ENCODE results near the gene ZSCAN23.

ZSCAN23 gene

GRCh38 chr6:28443112-28443773 is at the start of gene ZSCAN23:
Gene ZSCAN23 (minus strand): TSS chr6:28443491. CDS start chr6:28436266, 7,225 bp downstream.
- H3K9me3 ChIP-seq (ENCODE audit: control insufficient read depth, insufficient read depth, low read depth, low read length) = no peaks in the 10 kb centered on the region
- H3K9ac ChIP-seq (ENCODE audit: low read length) = peak within 1 kb of the TSS; percentile 79
- no peaks in the 10 kb centered on the region for H3K27me3 ChIP-seq (ENCODE audit: control insufficient read depth, insufficient read depth, low read length)
- peak within 1 kb of the TSS; percentile 86 for H3K4me3 ChIP-seq (ENCODE audit: low read depth, low read length)
- no peaks in the 10 kb centered on the region for H3K4me1 ChIP-seq (ENCODE audit: control insufficient read depth, insufficient read depth, low read length)
- peak within 1 kb of the TSS; percentile 56 for H3K27ac ChIP-seq (ENCODE audit: low read depth, low read length)
- H3K36me3 ChIP-seq (ENCODE audit: control insufficient read depth, insufficient read depth, low read length) = peaks cover 3% of the 10 kb centered on the region; the same call in 1 of the 2 replicates

GRCh38 chr6:28491984-28492317 is 48.7 kb upstream of the ZSCAN23 start:
- Histone ChIP-seq H3K9ac (ENCODE audit: low read length) (no peak overlapping the region), H3K27me3 (ENCODE audit: control insufficient read depth, insufficient read depth, low read length) (peaks cover 4% of the 10 kb centered on the region; the same call in 1 of the 2 replicates), H3K36me3 (ENCODE audit: control insufficient read depth, insufficient read depth, low read length) (no peaks in the 10 kb centered on the region), H3K4me3 (ENCODE audit: low read depth, low read length) (peak overlapping the region; percentile 57), H3K4me1 (ENCODE audit: control insufficient read depth, insufficient read depth, low read length) (peaks cover 8% of the 10 kb centered on the region; the same call in 1 of the 2 replicates), H3K9me3 (ENCODE audit: control insufficient read depth, insufficient read depth, low read depth, low read length) (no peaks in the 10 kb centered on the region), H3K27ac (ENCODE audit: low read depth, low read length) (no peak overlapping the region)

- peak overlapping the region; percentile 76 for H3K9ac ChIP-seq (ENCODE audit: low read length)
- peak overlapping the region; percentile 72; the same call in 1 of the 2 replicates for H3K27ac ChIP-seq (ENCODE audit: low read depth, low read length)
- peak overlapping the region; percentile 76 for H3K4me3 ChIP-seq (ENCODE audit: low read depth, low read length)
- no peaks in the 10 kb centered on the region for H3K9me3 ChIP-seq (ENCODE audit: control insufficient read depth, insufficient read depth, low read depth, low read length)
- no peaks in the 10 kb centered on the region for H3K36me3 ChIP-seq (ENCODE audit: control insufficient read depth, insufficient read depth, low read length)
- H3K27me3 ChIP-seq (ENCODE audit: control insufficient read depth, insufficient read depth, low read length) = peaks cover 4% of the 10 kb centered on the region; the same call in 1 of the 2 replicates
- peaks cover 8% of the 10 kb centered on the region; the same call in 1 of the 2 replicates for H3K4me1 ChIP-seq (ENCODE audit: control insufficient read depth, insufficient read depth, low read length)
Measured at GRCh38 chr6:28490205-28490890, 47.1 kb upstream of the ZSCAN23 start.

- Histone ChIP-seq H3K9ac (ENCODE audit: low read length) (peak overlapping the region; percentile 76), H3K4me3 (ENCODE audit: low read depth, low read length) (peak overlapping the region; percentile 76), H3K27me3 (ENCODE audit: control insufficient read depth, insufficient read depth, low read length) (peaks cover 4% of the 10 kb centered on the region; the same call in 1 of the 2 replicates), H3K36me3 (ENCODE audit: control insufficient read depth, insufficient read depth, low read length) (no peaks in the 10 kb centered on the region), H3K9me3 (ENCODE audit: control insufficient read depth, insufficient read depth, low read depth, low read length) (no peaks in the 10 kb centered on the region), H3K27ac (ENCODE audit: low read depth, low read length) (peak overlapping the region; percentile 72; the same call in 1 of the 2 replicates), H3K4me1 (ENCODE audit: control insufficient read depth, insufficient read depth, low read length) (peaks cover 8% of the 10 kb centered on the region; the same call in 1 of the 2 replicates)
Measured at GRCh38 chr6:28489366-28490204, 46.3 kb upstream of the ZSCAN23 start.

- H3K27ac ChIP-seq (ENCODE audit: low read depth, low read length) = no peak overlapping the region
- peaks cover 8% of the 10 kb centered on the region; the same call in 1 of the 2 replicates for H3K4me1 ChIP-seq (ENCODE audit: control insufficient read depth, insufficient read depth, low read length)
- no peak overlapping the region for H3K9ac ChIP-seq (ENCODE audit: low read length)
- H3K4me3 ChIP-seq (ENCODE audit: low read depth, low read length) = peak overlapping the region; percentile 76
- peaks cover 4% of the 10 kb centered on the region; the same call in 1 of the 2 replicates for H3K27me3 ChIP-seq (ENCODE audit: control insufficient read depth, insufficient read depth, low read length)
- no peaks in the 10 kb centered on the region for H3K9me3 ChIP-seq (ENCODE audit: control insufficient read depth, insufficient read depth, low read depth, low read length)
- H3K36me3 ChIP-seq (ENCODE audit: control insufficient read depth, insufficient read depth, low read length) = no peaks in the 10 kb centered on the region
Measured at GRCh38 chr6:28488916-28489365, 45.6 kb upstream of the ZSCAN23 start.

- Histone ChIP-seq H3K9me3 (ENCODE audit: control insufficient read depth, insufficient read depth, low read depth, low read length) (no peaks in the 10 kb centered on the region), H3K27me3 (ENCODE audit: control insufficient read depth, insufficient read depth, low read length) (peaks cover 8% of the 10 kb centered on the region; the same call in 1 of the 2 replicates), H3K36me3 (ENCODE audit: control insufficient read depth, insufficient read depth, low read length) (no peaks in the 10 kb centered on the region), H3K27ac (ENCODE audit: low read depth, low read length) (no peak overlapping the region), H3K9ac (ENCODE audit: low read length) (no peak overlapping the region), H3K4me3 (ENCODE audit: low read depth, low read length) (no peak overlapping the region), H3K4me1 (ENCODE audit: control insufficient read depth, insufficient read depth, low read length) (peaks cover 7% of the 10 kb centered on the region; the same call in 1 of the 2 replicates)
Measured at GRCh38 chr6:28486988-28487742, 43.9 kb upstream of the ZSCAN23 start.

GRCh38 chr6:28486533-28486932 is 43.2 kb upstream of the ZSCAN23 start:
- Histone ChIP-seq H3K27ac (ENCODE audit: low read depth, low read length) (no peak overlapping the region), H3K4me3 (ENCODE audit: low read depth, low read length) (no peak overlapping the region), H3K27me3 (ENCODE audit: control insufficient read depth, insufficient read depth, low read length) (peaks cover 10% of the 10 kb centered on the region), H3K4me1 (ENCODE audit: control insufficient read depth, insufficient read depth, low read length) (peaks cover 3% of the 10 kb centered on the region; the same call in 1 of the 2 replicates), H3K9me3 (ENCODE audit: control insufficient read depth, insufficient read depth, low read depth, low read length) (no peaks in the 10 kb centered on the region), H3K9ac (ENCODE audit: low read length) (no peak overlapping the region), H3K36me3 (ENCODE audit: control insufficient read depth, insufficient read depth, low read length) (no peaks in the 10 kb centered on the region)

GRCh38 chr6:28485482-28485881 is 42.2 kb upstream of the ZSCAN23 start:
- H3K9me3 ChIP-seq (ENCODE audit: control insufficient read depth, insufficient read depth, low read depth, low read length) = no peaks in the 10 kb centered on the region
- no peak overlapping the region for H3K9ac ChIP-seq (ENCODE audit: low read length)
- no peaks in the 10 kb centered on the region for H3K36me3 ChIP-seq (ENCODE audit: control insufficient read depth, insufficient read depth, low read length)
- H3K4me3 ChIP-seq (ENCODE audit: low read depth, low read length) = no peak overlapping the region
- no peak overlapping the region for H3K27ac ChIP-seq (ENCODE audit: low read depth, low read length)
- peaks cover 18% of the 10 kb centered on the region for H3K27me3 ChIP-seq (ENCODE audit: control insufficient read depth, insufficient read depth, low read length)
- peaks cover under 1% of the 10 kb centered on the region; the same call in 1 of the 2 replicates for H3K4me1 ChIP-seq (ENCODE audit: control insufficient read depth, insufficient read depth, low read length)

GRCh38 chr6:28480253-28480932 is 37.1 kb upstream of the ZSCAN23 start:
- peaks cover 3% of the 10 kb centered on the region; the same call in 1 of the 2 replicates for H3K9me3 ChIP-seq (ENCODE audit: control insufficient read depth, insufficient read depth, low read depth, low read length)
- H3K27me3 ChIP-seq (ENCODE audit: control insufficient read depth, insufficient read depth, low read length) = peaks cover 30% of the 10 kb centered on the region
- H3K4me3 ChIP-seq (ENCODE audit: low read depth, low read length) = no peak overlapping the region
- no peaks in the 10 kb centered on the region for H3K4me1 ChIP-seq (ENCODE audit: control insufficient read depth, insufficient read depth, low read length)
- H3K9ac ChIP-seq (ENCODE audit: low read length) = no peak overlapping the region
- H3K27ac ChIP-seq (ENCODE audit: low read depth, low read length) = no peak overlapping the region
- H3K36me3 ChIP-seq (ENCODE audit: control insufficient read depth, insufficient read depth, low read length) = no peaks in the 10 kb centered on the region

- peaks cover 3% of the 10 kb centered on the region; the same call in 1 of the 2 replicates for H3K9me3 ChIP-seq (ENCODE audit: control insufficient read depth, insufficient read depth, low read depth, low read length)
- no peak overlapping the region; the same call in 1 of the 2 replicates for H3K4me3 ChIP-seq (ENCODE audit: low read depth, low read length)
- no peak overlapping the region for H3K9ac ChIP-seq (ENCODE audit: low read length)
- no peak overlapping the region for H3K27ac ChIP-seq (ENCODE audit: low read depth, low read length)
- H3K36me3 ChIP-seq (ENCODE audit: control insufficient read depth, insufficient read depth, low read length) = no peaks in the 10 kb centered on the region
- no peaks in the 10 kb centered on the region for H3K4me1 ChIP-seq (ENCODE audit: control insufficient read depth, insufficient read depth, low read length)
- H3K27me3 ChIP-seq (ENCODE audit: control insufficient read depth, insufficient read depth, low read length) = peaks cover 30% of the 10 kb centered on the region
Measured at GRCh38 chr6:28478518-28478917, 35.2 kb upstream of the ZSCAN23 start.
